ENCODE measurements around the gene JADE2. TPM values are rescaled to one million over a fixed set of nuclear protein-coding genes. Genes with fewer than 3 reads are reported as not detected.
A peak's percentile ranks its signal among the peaks of the same experiment; 100 is the strongest.
"Not testable (repeated sequence)": the region's sequence is repeated elsewhere in the genome, so short reads cannot be mapped to it uniquely, and the experiment has no call there.

JADE2 gene
- total RNA-seq, 2 experiments from 2014 or later = 92.5 to 93.8 TPM

DNA sequence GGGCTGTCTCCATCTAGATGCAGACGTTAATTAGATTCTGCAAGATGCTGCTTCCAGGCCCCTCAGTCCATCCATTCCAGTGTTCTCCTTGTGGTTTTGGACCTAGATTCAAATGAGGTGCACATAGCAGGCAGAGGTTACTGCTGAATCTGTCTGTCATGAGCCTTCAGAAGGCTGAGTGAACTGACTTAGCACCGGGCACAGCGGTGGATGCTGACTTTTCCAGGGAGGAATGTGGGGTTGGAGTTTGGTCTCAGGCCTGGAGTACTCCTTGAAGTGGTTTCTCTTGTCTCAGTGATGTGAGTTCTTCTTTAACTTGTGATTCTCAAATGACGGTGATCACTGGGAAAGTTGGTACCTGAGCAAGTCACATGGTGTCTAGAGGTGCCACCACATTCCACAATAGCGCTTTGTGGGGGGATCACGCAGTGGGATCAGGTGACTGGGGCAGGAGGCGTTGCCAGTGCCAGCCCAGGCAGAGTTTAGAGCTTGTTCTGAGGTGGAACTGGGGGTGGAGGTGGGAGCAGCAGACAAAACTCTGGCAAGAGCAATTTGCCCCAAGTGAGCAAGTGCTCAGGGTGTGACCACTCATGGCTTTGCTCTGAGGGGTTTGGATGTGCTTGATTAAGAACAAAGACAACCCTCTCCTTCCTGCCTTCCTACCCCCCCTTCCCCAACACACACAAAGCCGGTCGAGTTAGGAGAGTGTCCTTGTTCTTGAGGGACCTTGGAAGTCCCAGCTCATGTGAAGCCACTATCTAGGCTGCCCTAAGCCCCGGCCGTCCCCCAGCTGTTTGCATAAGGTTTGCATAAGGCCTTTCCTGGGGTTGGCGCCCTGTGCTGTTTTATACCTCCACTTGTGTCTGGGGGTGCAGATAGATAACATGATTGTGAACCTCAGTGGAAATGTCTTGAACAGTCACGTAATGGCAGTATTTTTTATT is 25.1 kb downstream of the JADE2 start:
- H3K36me3 Mint-ChIP-seq (ENCODE audit: low read depth) = peaks cover 32% of the 10 kb centered on the region
- no peak overlapping the region for H3K4me3 Mint-ChIP-seq
- H3K27ac Mint-ChIP-seq = no peak overlapping the region
- CTCF ChIA-PET = interaction anchor here (0.6 to 1.5 kb wide), 4 partner anchors 11 to 80 kb away, joined by 3 to 4 read pairs (median 4); no protein-coding TSS in a partner anchor
- DNase-seq = no peak
- POLR2A ChIA-PET = no interaction called here
- no peaks in the 10 kb centered on the region for H3K27me3 Mint-ChIP-seq
- H3K9me3 Mint-ChIP-seq = no peaks in the 10 kb centered on the region
- H3K4me1 Mint-ChIP-seq = peaks cover 36% of the 10 kb centered on the region

DNA sequence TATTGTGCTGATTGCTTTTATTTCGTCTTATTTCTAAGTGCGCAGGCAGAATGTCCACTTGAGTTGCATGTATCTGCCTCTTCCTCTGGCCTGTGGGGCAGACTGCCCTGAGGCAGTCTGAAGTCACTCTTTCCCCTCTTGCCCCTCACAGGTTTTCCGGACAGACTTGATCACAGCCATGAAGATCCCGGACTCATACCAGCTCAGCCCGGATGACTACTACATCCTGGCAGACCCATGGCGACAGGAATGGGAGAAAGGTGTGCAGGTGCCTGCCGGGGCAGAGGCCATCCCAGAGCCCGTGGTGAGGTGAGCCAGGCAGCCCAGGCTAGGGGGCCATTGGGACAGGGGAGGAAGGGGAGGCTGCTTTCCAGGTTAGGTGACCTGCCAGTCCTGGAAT is 26.4 kb downstream of the JADE2 start:
- H3K36me3 Mint-ChIP-seq (ENCODE audit: low read depth) = peaks cover 37% of the 10 kb centered on the region
- no peak overlapping the region for H3K27ac Mint-ChIP-seq
- ChIA-PET POLR2A (no interaction called here), CTCF (interaction anchor here (1.5 kb wide), 1 partner anchor 19 kb away, joined by 3 read pairs; no protein-coding TSS in a partner anchor)
- no peak for DNase-seq
- no peaks in the 10 kb centered on the region for H3K9me3 Mint-ChIP-seq
- no peaks in the 10 kb centered on the region for H3K27me3 Mint-ChIP-seq
- peaks cover 42% of the 10 kb centered on the region for H3K4me1 Mint-ChIP-seq
- H3K4me3 Mint-ChIP-seq = no peak overlapping the region

DNA sequence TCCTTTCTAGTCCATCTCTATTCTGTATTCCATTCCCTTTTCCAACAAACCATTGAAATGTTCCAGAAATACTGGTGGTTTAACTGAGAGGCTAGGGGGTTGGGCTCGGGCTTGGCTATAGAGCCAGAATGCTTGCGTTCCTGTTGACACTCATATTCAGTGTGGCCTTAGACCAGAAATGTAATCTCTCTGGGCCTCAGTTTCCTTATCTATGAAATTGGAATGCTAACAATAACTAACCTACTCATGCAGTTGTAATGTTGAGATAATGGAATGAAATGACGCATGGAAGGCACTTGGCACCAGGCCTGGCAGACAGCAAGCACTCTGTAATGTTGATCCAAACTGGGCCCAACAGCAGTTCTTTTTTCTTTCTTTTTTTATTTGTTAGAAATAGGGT is 26.8 kb downstream of the JADE2 start:
- ChIA-PET POLR2A (no interaction called here), CTCF (interaction anchor here (0.6 to 1.5 kb wide), 3 partner anchors 9 to 20 kb away, joined by 3 read pairs; no protein-coding TSS in a partner anchor)
- H3K36me3 Mint-ChIP-seq (ENCODE audit: low read depth) = peaks cover 35% of the 10 kb centered on the region
- no peak overlapping the region for H3K27ac Mint-ChIP-seq
- peaks cover 40% of the 10 kb centered on the region for H3K4me1 Mint-ChIP-seq
- H3K4me3 Mint-ChIP-seq = no peak overlapping the region
- no peaks in the 10 kb centered on the region for H3K27me3 Mint-ChIP-seq
- DNase-seq = no peak
- no peaks in the 10 kb centered on the region for H3K9me3 Mint-ChIP-seq

DNA sequence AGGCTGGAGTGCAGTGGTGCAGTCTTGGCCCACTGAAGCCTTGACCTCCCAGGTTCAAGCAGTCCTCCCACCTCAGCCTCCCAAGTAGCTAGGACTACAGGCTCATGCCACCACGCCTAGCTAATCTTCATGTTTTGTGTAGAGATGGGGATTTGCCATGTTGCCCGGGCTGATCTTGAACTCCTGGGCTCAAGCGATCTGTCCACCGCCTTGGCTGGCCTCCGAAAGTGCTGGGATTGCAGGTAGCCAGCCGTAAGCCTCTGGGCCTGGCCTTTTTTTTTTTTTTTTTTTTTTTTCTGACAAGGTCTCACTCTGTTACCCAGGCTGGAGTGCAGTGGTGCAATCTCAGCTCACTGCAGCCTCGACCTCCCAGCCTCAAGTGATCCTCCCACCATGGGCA is 27.2 kb downstream of the JADE2 start:
- Mint-ChIP-seq H3K36me3 (ENCODE audit: low read depth) (peaks cover 35% of the 10 kb centered on the region), H3K4me1 (peaks cover 40% of the 10 kb centered on the region)
- CTCF ChIA-PET = interaction anchor here (0.6 to 1.4 kb wide), 2 partner anchors 9 kb away, joined by 3 read pairs; no protein-coding TSS in a partner anchor
- H3K9me3 Mint-ChIP-seq, DNase-seq, H3K27ac Mint-ChIP-seq, POLR2A ChIA-PET, H3K4me3 Mint-ChIP-seq, H3K27me3 Mint-ChIP-seq: not testable (repeated sequence)

DNA sequence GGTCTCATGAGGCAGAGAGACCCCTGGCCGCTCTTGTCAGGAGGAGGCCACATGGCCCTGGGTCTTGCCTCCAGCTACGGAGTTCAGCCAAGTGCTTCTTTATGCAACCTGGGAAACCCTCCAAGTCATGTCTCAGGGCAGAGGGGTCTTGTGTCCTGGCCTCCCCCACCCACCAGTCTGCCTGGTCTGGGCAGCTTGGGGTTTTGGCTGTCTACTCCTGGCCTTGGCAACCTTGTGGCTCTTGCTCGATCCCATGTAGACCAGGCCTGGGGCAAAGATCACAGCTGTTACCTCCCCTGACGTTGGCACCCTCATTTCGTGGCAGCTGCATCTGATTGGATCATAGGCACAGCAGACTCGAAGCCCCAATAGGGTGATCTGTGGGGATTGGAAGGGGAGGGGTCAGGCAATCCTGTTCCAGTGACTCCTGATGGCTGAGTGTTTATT is 28.4 kb downstream of the JADE2 start:
- ChIA-PET CTCF (interaction anchor here (0.8 to 2.0 kb wide), 6 partner anchors 10 to 137 kb away, joined by 3 to 7 read pairs (median 4); no protein-coding TSS in a partner anchor), POLR2A (no interaction called here)
- peaks cover 31% of the 10 kb centered on the region for H3K36me3 Mint-ChIP-seq (ENCODE audit: low read depth)
- H3K4me1 Mint-ChIP-seq = peaks cover 39% of the 10 kb centered on the region
- DNase-seq = no peak
- peak overlapping the region; percentile 5 for H3K27ac Mint-ChIP-seq
- no peaks in the 10 kb centered on the region for H3K9me3 Mint-ChIP-seq
- H3K4me3 Mint-ChIP-seq = no peak overlapping the region
- H3K27me3 Mint-ChIP-seq = no peaks in the 10 kb centered on the region

DNA sequence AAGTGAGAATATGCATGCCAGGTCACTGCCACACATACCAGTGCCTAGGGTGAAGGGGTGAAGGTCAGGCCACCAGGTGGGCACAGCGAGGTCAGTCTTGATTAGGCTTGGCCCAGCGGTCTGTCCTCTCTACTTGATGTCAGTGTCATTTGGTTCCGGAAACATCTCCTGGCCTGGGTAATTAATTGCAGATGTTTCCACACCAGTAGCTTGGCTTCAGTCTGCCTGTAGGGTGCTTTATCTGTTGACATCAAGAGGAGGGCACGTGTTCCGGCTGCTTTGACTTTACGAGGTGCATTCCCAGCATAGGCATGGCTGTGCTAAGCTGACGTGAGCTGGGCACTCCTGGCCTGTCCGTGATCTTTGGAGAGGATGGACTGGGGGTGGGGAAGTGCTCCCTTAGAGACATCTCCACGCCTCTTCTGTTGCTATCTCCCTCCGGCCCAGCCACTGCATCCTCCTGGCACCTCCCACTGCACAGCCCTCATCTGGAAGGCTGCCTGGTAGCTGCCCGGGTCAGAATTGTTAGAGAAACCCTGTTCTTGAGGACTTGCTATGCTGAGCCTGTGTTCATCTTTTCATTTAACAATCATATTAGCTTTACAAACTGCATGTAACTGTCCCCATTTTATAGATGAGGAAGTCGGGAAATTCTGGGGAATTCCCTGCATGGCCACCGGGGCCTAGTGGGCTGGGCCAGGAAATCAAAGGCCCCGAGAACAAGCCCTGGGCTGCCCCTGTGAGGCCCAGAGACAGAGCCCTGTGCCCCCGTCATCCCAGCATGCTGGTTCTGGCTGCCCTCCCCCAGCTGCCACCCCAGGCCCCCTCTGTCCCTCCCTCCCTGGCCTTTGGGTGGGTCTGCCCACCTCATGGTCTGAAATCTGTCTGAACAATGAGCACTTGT is 29.1 kb downstream of the JADE2 start:
- POLR2A ChIA-PET = no interaction called here
- H3K4me1 Mint-ChIP-seq = peaks cover 38% of the 10 kb centered on the region
- no peaks in the 10 kb centered on the region for H3K27me3 Mint-ChIP-seq
- H3K9me3 Mint-ChIP-seq = no peaks in the 10 kb centered on the region
- H3K27ac Mint-ChIP-seq = peak overlapping the region; percentile 90
- no peak overlapping the region for H3K4me3 Mint-ChIP-seq
- H3K36me3 Mint-ChIP-seq (ENCODE audit: low read depth) = peaks cover 31% of the 10 kb centered on the region
- no peak for DNase-seq
- CTCF ChIA-PET = interaction anchor here (0.8 to 2.0 kb wide), 9 partner anchors 11 to 330 kb away, joined by 3 to 9 read pairs (median 4); partner anchors contain the start of gene UBE2B

DNA sequence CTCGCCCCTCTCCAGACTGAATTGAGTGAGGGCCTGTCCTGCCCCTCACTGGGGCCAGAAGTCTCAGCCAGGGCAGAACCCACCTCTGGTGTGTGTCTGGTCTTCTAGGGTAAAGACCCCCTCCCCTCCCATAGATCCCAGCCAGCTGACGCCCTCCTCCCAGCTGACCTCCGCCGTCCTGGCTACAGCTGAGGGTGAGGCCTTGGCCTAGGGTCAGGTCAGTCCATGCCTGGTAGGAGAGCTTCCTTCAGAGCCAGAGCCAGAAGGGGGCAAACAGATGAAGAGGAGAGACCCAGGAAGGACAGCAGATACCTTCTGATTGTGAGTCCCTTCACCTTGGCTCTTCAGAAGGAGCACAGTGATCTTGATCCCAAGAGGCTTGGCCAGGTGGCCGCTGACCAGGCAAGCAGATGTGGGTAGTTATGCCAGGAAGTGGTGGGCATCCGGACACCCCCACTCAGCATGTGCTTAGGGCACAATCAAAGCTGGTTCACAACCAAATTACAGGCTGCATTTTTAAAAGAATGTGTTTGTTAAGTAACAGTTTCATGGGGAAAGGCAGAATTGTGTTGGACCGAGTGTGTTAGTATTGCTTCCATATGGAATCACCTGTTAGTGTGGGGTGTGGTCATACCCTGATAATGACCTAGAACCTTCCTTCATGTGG is 29.9 kb downstream of the JADE2 start:
- Mint-ChIP-seq H3K36me3 (ENCODE audit: low read depth) (peaks cover 32% of the 10 kb centered on the region), H3K27ac (peak overlapping the region; percentile 90), H3K27me3 (no peaks in the 10 kb centered on the region), H3K4me1 (peaks cover 36% of the 10 kb centered on the region), H3K9me3 (no peaks in the 10 kb centered on the region), H3K4me3 (no peak overlapping the region)
- ChIA-PET CTCF (interaction anchor here (0.8 to 2.0 kb wide), 10 partner anchors 12 to 331 kb away, joined by 3 to 9 read pairs (median 4); partner anchors contain the start of gene UBE2B), POLR2A (no interaction called here)
- no peak for DNase-seq

DNA sequence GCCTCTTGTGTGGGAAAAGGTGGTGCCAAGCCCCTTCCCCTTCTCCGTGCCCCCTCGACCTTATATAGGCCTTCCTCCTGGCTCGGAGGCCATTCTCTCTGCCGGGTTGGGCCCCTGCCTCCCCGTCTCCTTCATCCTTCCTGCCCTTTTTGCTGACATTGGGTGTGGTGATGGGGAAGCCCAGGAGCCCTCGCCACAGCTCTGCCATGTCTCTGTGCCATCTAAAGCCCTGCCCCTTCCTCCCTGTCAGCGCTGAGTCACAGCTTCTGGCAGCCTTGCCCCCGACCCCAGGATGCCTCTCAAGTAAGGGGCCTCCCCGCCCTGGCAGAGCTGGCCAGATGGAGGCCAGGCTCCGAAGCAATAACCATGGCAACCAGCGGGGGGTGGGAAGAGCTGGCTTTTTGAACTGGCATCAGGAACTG is 30.4 kb downstream of the JADE2 start:
- ChIA-PET CTCF (interaction anchor here (0.7 to 2.0 kb wide), 7 partner anchors 19 to 184 kb away, joined by 3 to 9 read pairs (median 4); partner anchors contain the start of gene UBE2B), POLR2A (interaction anchor here (0.5 kb wide), 1 partner anchor 379 kb away, joined by 3 read pairs; no protein-coding TSS in a partner anchor)
- H3K9me3 Mint-ChIP-seq = no peaks in the 10 kb centered on the region
- DNase-seq = peak; percentile 82
- peak overlapping the region; percentile 90 for H3K27ac Mint-ChIP-seq
- H3K36me3 Mint-ChIP-seq (ENCODE audit: low read depth) = peaks cover 34% of the 10 kb centered on the region
- H3K4me3 Mint-ChIP-seq = no peak overlapping the region
- no peaks in the 10 kb centered on the region for H3K27me3 Mint-ChIP-seq
- peaks cover 31% of the 10 kb centered on the region for H3K4me1 Mint-ChIP-seq

DNA sequence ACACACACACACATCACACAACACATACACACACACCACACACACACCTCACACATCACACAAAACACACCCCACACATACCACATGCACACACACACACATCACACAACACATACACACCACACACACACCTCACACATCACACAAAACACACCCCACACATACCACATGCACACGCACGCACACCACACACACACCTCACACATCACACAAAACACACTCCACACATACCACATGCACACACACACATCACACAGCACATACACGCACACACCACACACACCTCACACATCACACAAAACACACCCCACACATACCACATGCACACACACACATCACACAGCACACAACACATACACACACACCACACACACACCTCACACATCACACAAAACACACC is 31.1 kb downstream of the JADE2 start:
- DNase-seq, H3K4me3 Mint-ChIP-seq, H3K27me3 Mint-ChIP-seq, H3K9me3 Mint-ChIP-seq: not testable (repeated sequence)
- Mint-ChIP-seq H3K36me3 (ENCODE audit: low read depth) (peaks cover 39% of the 10 kb centered on the region), H3K4me1 (peaks cover 30% of the 10 kb centered on the region), H3K27ac (peak overlapping the region; percentile 85)
- ChIA-PET POLR2A (interaction anchor here (0.5 kb wide), 1 partner anchor 379 kb away, joined by 3 read pairs; no protein-coding TSS in a partner anchor), CTCF (interaction anchor here (0.7 to 1.6 kb wide), 5 partner anchors 23 to 185 kb away, joined by 3 to 6 read pairs (median 4); partner anchors contain the start of gene UBE2B)

DNA sequence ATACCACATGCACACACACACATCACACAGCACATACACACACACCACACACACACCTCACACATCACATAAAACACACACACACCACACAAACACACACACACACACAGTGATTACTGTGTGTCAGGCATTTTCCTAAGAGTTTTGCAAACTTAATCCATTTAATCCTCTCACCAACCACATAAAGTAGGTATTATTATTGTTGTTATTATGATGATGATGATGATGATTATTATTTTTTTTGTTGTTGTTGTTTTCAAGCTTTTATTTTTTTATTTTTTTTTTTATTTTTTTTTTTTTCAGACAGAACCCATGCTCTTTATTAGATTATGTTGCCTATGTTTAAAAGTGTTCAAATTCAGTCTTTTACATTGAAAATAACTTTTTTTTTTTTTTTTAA is 31.5 kb downstream of the JADE2 start:
- Mint-ChIP-seq H3K4me3 (no peak overlapping the region), H3K27ac (peak overlapping the region; percentile 85), H3K27me3 (no peaks in the 10 kb centered on the region), H3K9me3 (no peaks in the 10 kb centered on the region), H3K4me1 (peaks cover 29% of the 10 kb centered on the region), H3K36me3 (ENCODE audit: low read depth) (peaks cover 37% of the 10 kb centered on the region)
- POLR2A ChIA-PET = no interaction called here
- DNase-seq = no peak
- CTCF ChIA-PET = no interaction called here

DNA sequence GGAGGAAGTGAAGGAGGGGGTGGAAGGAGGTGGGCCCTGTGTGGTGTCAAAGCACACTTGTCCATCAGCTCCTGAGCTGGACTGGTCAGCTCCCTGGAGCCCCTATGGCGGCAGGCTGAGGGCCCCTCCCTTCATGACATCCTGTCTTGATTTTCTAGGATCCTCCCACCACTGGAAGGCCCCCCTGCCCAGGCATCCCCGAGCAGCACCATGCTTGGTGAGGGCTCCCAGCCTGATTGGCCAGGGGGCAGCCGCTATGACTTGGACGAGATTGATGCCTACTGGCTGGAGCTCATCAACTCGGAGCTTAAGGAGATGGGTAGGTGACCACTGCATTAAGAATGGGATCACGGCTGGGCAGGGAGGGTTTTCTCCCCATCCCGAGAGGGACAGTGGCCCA is 34.2 kb downstream of the JADE2 start:
- no peaks in the 10 kb centered on the region for H3K9me3 Mint-ChIP-seq
- peaks cover 21% of the 10 kb centered on the region for H3K4me1 Mint-ChIP-seq
- no peaks in the 10 kb centered on the region for H3K27me3 Mint-ChIP-seq
- ChIA-PET POLR2A (interaction anchor here (0.7 kb wide), 1 partner anchor 9 kb away, joined by 3 read pairs; no protein-coding TSS in a partner anchor), CTCF (interaction anchor here (0.6 to 2.2 kb wide), 4 partner anchors 13 to 346 kb away, joined by 3 to 6 read pairs (median 4); no protein-coding TSS in a partner anchor)
- peaks cover 51% of the 10 kb centered on the region for H3K36me3 Mint-ChIP-seq (ENCODE audit: low read depth)
- no peak for DNase-seq
- H3K4me3 Mint-ChIP-seq = no peak overlapping the region
- H3K27ac Mint-ChIP-seq = no peak overlapping the region

DNA sequence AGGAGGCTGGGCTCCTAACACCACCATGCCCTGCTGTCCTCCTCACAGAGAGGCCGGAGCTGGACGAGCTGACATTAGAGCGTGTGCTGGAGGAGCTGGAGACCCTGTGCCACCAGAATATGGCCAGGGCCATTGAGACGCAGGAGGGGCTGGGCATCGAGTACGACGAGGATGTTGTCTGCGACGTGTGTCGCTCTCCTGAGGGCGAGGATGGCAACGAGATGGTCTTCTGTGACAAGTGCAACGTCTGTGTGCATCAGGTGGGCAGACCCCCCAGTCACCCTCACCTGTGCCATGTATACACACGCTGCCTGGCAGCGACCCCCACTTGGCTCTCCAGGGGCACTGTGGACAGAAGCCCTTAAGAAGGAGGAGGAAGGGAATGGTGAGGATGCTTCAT is 35.2 kb downstream of the JADE2 start:
- H3K4me3 Mint-ChIP-seq = no peak overlapping the region
- CTCF ChIA-PET = interaction anchor here (0.8 to 2.2 kb wide), 3 partner anchors 14 to 27 kb away, joined by 3 to 6 read pairs (median 3); no protein-coding TSS in a partner anchor
- peaks cover 11% of the 10 kb centered on the region for H3K4me1 Mint-ChIP-seq
- no peaks in the 10 kb centered on the region for H3K9me3 Mint-ChIP-seq
- DNase-seq = no peak
- peaks cover 48% of the 10 kb centered on the region for H3K36me3 Mint-ChIP-seq (ENCODE audit: low read depth)
- no peaks in the 10 kb centered on the region for H3K27me3 Mint-ChIP-seq
- H3K27ac Mint-ChIP-seq = no peak overlapping the region
- POLR2A ChIA-PET = no interaction called here
